Heart left ventricle (tissue), 16 donors: ENCODE results near the gene PALD1. TPM values are rescaled to one million over a fixed set of nuclear protein-coding genes. Genes with fewer than 3 reads are reported as not detected.
A peak's percentile ranks its signal among the peaks of the same experiment; 100 is the strongest.

Source experiments
- ATAC-seq, 4 donors: fragments of 200-7000 bp; cut with Tn5 transposase; one replicate each; pipeline ENCODE4 v1.9.1; 2020 to 2022; ENCODE audit warnings: moderate library complexity in 4 of 4, mild to moderate bottlenecking in 3 of 4, moderate number of reproducible peaks in 1 of 4
- DNase-seq, 5 donors: peaks; one replicate each; pipeline ENCODE4 v3.0.0-alpha.2; 2020
- H3K27ac ChIP-seq, 12 donors: fragments of 200-600 bp; sonication (generic) in 4 of 12; one replicate each; pipeline versions ENCODE4 v1.5.0 to v1.8.0; 2016 to 2022; ENCODE audit warnings: mild to moderate bottlenecking in 2 of 12
- H3K27me3 ChIP-seq, 9 donors: fragments of 200-600 bp; sonication (generic) in 2 of 9; one replicate each; pipeline versions ENCODE4 v1.5.1 to v1.8.0; 2016 to 2022; ENCODE audit warnings: mild to moderate bottlenecking in 3 of 9
- H3K36me3 ChIP-seq, 9 donors: fragments of 200-600 bp; sonication (generic) in 2 of 9; one replicate each; pipeline versions ENCODE4 v1.5.0 to v1.8.0; 2018 to 2022; ENCODE audit warnings: mild to moderate bottlenecking in 2 of 9
- H3K4me1 ChIP-seq, 12 donors: fragments of 200-600 bp; sonication (generic) in 4 of 12; one replicate each; pipeline versions ENCODE4 v1.5.0 to v1.8.0; 2016 to 2022; ENCODE audit warnings: mild to moderate bottlenecking in 3 of 12
- H3K4me3 ChIP-seq, 12 donors: fragments of 200-600 bp; sonication (generic) in 4 of 12; one replicate each; pipeline versions ENCODE4 v1.5.0 to v1.8.0; 2017 to 2022; ENCODE audit warnings: mild to moderate bottlenecking in 9 of 12, moderate library complexity in 4 of 12
- H3K9me3 ChIP-seq, 12 donors: fragments of 200-600 bp; sonication (generic) in 4 of 12; one replicate each; pipeline versions ENCODE4 v1.5.0 to v1.8.0; 2016 to 2022; ENCODE audit warnings: mild to moderate bottlenecking in 1 of 12
- CTCF ChIP-seq, 12 donors: fragments of 200-600 bp; sonication (generic) in 4 of 12; IDR thresholded peaks; one replicate each; pipeline versions ENCODE4 v1.5.0 to v1.8.0; 2018 to 2022; ENCODE audit warnings: antibody characterized with exemption in 12 of 12, mild to moderate bottlenecking in 5 of 12
- POLR2A ChIP-seq, 2 donors: fragments of 450-650 bp; IDR thresholded peaks; one replicate each; pipeline ENCODE4 v1.6.1; 2017; ENCODE audit warnings: antibody characterized with exemption in 2 of 2, mild to moderate bottlenecking in 2 of 2, moderate library complexity in 2 of 2
- WGBS, 4 donors: extraction: QIAGEN DNeasy Blood & Tissue Kit in 2 of 4; methylation state at CpG; one replicate each; pipeline versions ENCODE4 v1.1.5 to v1.1.7; 2013 to 2018; 5-methylcytosine and 5-hydroxymethylcytosine counted together
- intact Hi-C, 10 donors: fragments of 100-400 bp; cut with DNase I; formaldehyde crosslinking; loops; one replicate each; pipeline versions ENCODE4 v1.11.1 to v1.14.2; 2022
- polyA plus RNA-seq, 2 donors: library from polyadenylated mRNA; stranded (reverse); fragments of 200-250 nt; gene quantifications; one replicate each; pipeline ENCODE4 v1.2.3, GENCODE V29; 2013
- total RNA-seq, 9 donors: library from RNA; depleted of rRNA in 2 of 9; stranded (reverse); fragments of >200 nt in 2 of 9; fragmentation: NEBNext Ultra II Directional in 3 of 9; extraction: Animal tissue kit (Norgen Biotek cat#: 25700) in 3 of 9; gene quantifications; one replicate each; pipeline versions ENCODE4 v1.1.0 to v1.2.4, GENCODE V29; 2016 to 2023
- donor health status: ischemic (EF 13 %, LVEDD 7.1; RV severe dilation, severe dysfunction).
- donor health status: healthy with polysubstance abuse.
- donor health status: DM: no; HTN: yes; CAD: no.
- donor health status: DM: no; HTN: no; CAD: no.
- donor health status: ischemic (EF 25% LVEDD 6.9; RV normal size, moderate dysfunction).
- donor health status: ischemic (EF 25% LVEDD 5.7; RV mildly dilated, moderate dysfunction).
- donor health status: healthy.
- donor health status: DM: yes; HTN: yes; CAD: no.
- donor health status: ischemic (EF 35%, LVEDD 5.7; RV mildly dilated, moderate dysfunction).
- donor health status: nonischemic (EF 11% LVEDD 7.7; RV severe dilation, severe dysfunction).
- donor health status: DM: yes; HTN: yes; CAD: no.
- donor health status: PGD.
- donor health status: ischemic (EF 29% LVEDD 5.4; RV normal size, mild dysfunction).
- donor health status: nonischemic (EF 23%, LVEDD 6.1; RV moderate dilation, normal function).

Gene PALD1
- total and polyA plus RNA-seq, 11 donors, result 2.7 to 12.3 (median 5.5) TPM

DNA sequence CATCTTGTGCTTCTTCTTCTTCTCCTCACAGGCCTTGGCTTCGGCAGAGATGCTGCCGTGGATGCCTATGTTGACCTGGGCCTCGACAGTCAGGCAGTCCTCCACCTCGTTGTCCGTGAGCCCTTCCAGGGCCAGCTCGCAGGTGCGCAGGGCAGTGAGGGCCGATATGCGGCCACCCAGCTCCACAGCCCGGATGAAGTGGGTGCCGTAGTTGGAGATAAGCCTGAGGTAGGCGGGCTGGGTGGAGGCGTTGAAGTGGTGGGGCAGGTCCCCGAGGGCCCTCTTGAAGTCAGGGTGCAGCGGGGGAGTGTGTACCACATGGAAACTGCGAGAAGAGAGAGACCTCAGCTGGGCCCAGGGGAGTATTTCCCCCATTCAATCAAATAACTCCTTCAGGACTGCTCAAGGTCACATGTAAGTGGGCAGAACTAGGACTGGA lies 120.3 kb downstream of the PALD1 start:
- Histone ChIP-seq H3K9me3 (no peaks in the 10 kb centered on the region), H3K36me3 (no peaks in the 10 kb centered on the region), H3K27ac (no peak overlapping the region), H3K27me3 (no peaks in the 10 kb centered on the region), H3K4me3 (no peak overlapping the region), H3K4me1 (peaks cover 0 to 10% (median 0%) of the 10 kb centered on the region in 12 donors)
- no peak for ATAC-seq
- DNase-seq, result no peak
- TF ChIP-seq POLR2A (IDR thresholded peaks at IDR 0.05), result no peak
- no peak for TF ChIP-seq CTCF (IDR thresholded peaks at IDR 0.05)
- 90 to 95% (median 91%) methylated on average over 16 of the region's 16 CpGs for WGBS, 4 donors
- intact Hi-C loops, result no loop called here

DNA sequence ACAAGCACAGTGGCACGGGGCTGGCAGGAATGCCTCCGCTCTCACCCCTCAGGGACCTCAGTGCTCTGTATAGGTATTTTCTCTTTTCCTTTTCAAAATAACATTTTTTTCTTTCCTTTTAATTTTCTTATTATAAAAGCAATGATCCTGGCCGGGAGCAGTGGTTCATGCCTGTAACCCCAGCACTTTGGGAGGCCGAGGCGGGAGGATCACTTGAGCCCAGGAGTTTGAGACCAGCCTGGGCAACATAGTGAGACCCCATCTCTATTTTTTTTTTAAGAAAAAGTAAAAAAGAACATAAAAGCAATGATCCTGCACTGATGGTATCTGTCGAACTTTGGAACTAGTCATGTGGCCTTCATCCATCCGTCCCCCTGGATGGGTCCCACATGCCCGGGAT lies 120.8 kb downstream of the PALD1 start:
- Histone ChIP-seq H3K4me1 (peaks cover 0 to 10% (median 0%) of the 10 kb centered on the region in 12 donors), H3K36me3 (no peaks in the 10 kb centered on the region), H3K27ac (no peak overlapping the region), H3K9me3 (no peaks in the 10 kb centered on the region), H3K27me3 (no peaks in the 10 kb centered on the region), H3K4me3 (peak overlapping the region in 1 of 12 donors; percentile 56)
- WGBS, 4 donors, result 96 to 98% (median 96%) methylated on average over 8 of the region's 8 CpGs
- intact Hi-C loops, result no loop called here
- TF ChIP-seq POLR2A (IDR thresholded peaks at IDR 0.05) (no peak), CTCF (IDR thresholded peaks at IDR 0.05) (no peak)
- DNase-seq (no peak), ATAC-seq (no peak)

DNA sequence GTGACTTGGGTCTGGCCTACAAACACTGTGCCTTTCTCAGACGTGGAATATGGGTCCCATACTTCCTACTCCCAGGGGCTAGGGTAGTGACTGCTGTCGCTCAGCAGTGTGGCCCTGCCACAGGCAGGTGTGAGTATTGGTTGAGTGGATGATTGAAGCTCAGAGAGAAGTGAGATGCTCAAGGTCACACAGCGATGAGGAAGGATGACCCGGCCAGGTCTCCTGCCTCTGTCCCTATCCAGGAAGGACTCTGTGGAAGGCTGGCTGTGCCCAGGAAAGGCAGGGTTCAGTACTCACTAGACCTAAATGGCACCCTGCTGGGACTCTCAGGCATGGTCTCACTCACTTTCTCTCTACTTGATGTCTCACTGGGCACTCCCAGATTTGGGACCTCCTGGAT lies 121.2 kb downstream of the PALD1 start:
- TF ChIP-seq CTCF (IDR thresholded peaks at IDR 0.05) (no peak), POLR2A (IDR thresholded peaks at IDR 0.05) (no peak)
- Histone ChIP-seq H3K4me3 (peak overlapping the region in 1 of 12 donors; percentile 56), H3K27me3 (no peaks in the 10 kb centered on the region), H3K27ac (no peak overlapping the region), H3K9me3 (no peaks in the 10 kb centered on the region), H3K4me1 (peaks cover 0 to 10% (median 0%) of the 10 kb centered on the region in 12 donors), H3K36me3 (no peaks in the 10 kb centered on the region)
- 90 to 100% (median 95%) methylated on average over 2 to 4 of the region's 4 CpGs for WGBS, 4 donors
- DNase-seq (no peak), ATAC-seq (no peak)
- intact Hi-C loops, result no loop called here

- Histone ChIP-seq H3K4me3 (peak overlapping the region in 1 of 12 donors; percentile 56), H3K36me3 (no peaks in the 10 kb centered on the region), H3K27me3 (no peaks in the 10 kb centered on the region), H3K27ac (peak overlapping the region in 1 of 12 donors; percentile 27), H3K4me1 (peaks cover 0 to 9% (median 0%) of the 10 kb centered on the region in 12 donors), H3K9me3 (no peaks in the 10 kb centered on the region)
- ATAC-seq (no peak), DNase-seq (no peak)
- TF ChIP-seq CTCF (IDR thresholded peaks at IDR 0.05) (no peak), POLR2A (IDR thresholded peaks at IDR 0.05) (no peak)
- WGBS, 4 donors, result 90 to 98% (median 96%) methylated on average over 13 to 24 of the region's 24 CpGs
- intact Hi-C loops, result no loop called here
Measured at GRCh38 chr10:70600512-70601395, 122.2 kb downstream of the PALD1 start.
